Brain microvascular endothelial cell (primary cell): ENCODE measurements around the gene ARHGAP8.

Source experiments
- DNase-seq: peaks from one replicate; pipeline ENCODE4 v3.0.0-alpha.2; 2020
- H3K27ac ChIP-seq: fragments of 250-450 bp; sonication (Bioruptor Pico); 2 replicates; pipeline ENCODE4 v1.5.1; 2020; ENCODE audit warnings: mild to moderate bottlenecking, moderate library complexity
- H3K27me3 ChIP-seq: fragments of 250-450 bp; sonication (Bioruptor Pico); replicated peaks from 2 replicates; pipeline ENCODE4 v1.5.1; 2020; ENCODE audit warnings: mild to moderate bottlenecking
- H3K36me3 ChIP-seq: fragments of 250-450 bp; sonication (Bioruptor Pico); replicated peaks from 2 replicates; pipeline ENCODE4 v1.5.1; 2020; ENCODE audit warnings: mild to moderate bottlenecking
- H3K4me3 ChIP-seq: 2 replicates; pipeline ENCODE4 v1.5.1; 2011; ENCODE audit warnings: low read depth, mild to moderate bottlenecking, control low read depth, low read length, moderate library complexity
- in situ Hi-C: cut with HindIII; loops from 2 replicates; pipeline ENCODE4 v1.10.0; 2017; ENCODE audit warnings: low sequenced_read_pairs, low pct_ligation_motif_present
- TF ChIP-seq, protein P1 (sequence below): IDR thresholded peaks from 2 replicates; pipeline ENCODE4 v1.5.1; 2011; ENCODE audit warnings: low read depth, mild to moderate bottlenecking, moderate library complexity, low read length, control low read depth, inconsistent platforms; ENCODE audit errors: missing control alignments

Gene ARHGAP8

DNA sequence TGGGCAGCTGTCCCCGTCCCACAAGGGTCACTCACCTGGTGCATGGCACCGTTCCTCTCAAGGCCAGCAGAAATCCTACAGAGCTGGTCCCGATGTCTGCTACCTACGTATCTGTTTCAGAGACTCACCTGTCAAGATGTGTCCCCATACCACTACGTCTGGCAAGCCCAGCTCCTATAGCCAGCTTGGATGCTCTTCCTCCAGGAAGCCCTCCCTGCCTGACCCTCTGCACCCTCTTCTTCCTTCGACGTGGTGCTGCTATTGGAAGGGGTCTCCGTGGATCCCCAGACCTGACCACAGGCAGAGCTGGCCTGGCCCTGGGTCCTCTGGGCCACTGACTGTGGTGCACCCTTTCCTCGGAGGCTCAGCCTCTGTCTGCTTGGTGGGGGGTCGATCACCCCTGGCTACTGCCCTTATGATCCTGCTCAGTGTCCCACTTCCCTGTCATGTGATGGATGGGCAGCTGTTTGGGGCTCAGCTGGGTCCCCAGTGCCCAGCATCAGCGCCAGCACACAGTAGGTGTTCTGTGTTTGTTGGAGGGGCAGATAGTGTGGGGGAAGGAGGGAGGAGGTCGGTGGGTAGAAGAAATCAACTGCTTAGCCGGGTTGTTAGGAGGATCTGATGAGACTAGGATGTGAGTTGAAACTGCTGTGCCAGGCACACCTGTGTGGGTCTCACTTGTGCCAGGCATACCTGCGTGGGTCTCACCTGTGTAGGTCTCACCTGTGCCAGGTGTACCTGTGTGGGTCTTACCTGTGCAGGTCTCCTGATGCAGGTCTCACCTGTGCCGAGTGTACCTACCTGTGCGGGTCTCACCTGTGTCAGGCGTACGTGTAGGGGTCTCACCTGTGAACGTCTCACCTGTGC lies 21.7 kb upstream of the ARHGAP8 start:
- H3K4me3 ChIP-seq = no peak overlapping the region
- in situ Hi-C loops = no loop called here
- TF ChIP-seq, protein P1, sequence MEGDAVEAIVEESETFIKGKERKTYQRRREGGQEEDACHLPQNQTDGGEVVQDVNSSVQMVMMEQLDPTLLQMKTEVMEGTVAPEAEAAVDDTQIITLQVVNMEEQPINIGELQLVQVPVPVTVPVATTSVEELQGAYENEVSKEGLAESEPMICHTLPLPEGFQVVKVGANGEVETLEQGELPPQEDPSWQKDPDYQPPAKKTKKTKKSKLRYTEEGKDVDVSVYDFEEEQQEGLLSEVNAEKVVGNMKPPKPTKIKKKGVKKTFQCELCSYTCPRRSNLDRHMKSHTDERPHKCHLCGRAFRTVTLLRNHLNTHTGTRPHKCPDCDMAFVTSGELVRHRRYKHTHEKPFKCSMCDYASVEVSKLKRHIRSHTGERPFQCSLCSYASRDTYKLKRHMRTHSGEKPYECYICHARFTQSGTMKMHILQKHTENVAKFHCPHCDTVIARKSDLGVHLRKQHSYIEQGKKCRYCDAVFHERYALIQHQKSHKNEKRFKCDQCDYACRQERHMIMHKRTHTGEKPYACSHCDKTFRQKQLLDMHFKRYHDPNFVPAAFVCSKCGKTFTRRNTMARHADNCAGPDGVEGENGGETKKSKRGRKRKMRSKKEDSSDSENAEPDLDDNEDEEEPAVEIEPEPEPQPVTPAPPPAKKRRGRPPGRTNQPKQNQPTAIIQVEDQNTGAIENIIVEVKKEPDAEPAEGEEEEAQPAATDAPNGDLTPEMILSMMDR = no peak
- no peak for DNase-seq
- H3K36me3 ChIP-seq = no peaks in the 10 kb centered on the region
- H3K27me3 ChIP-seq = no peaks in the 10 kb centered on the region
- no peak overlapping the region for H3K27ac ChIP-seq

GRCh38 chr22:44731357-44731970 lies 20.9 kb upstream of the ARHGAP8 start:
- TF ChIP-seq, protein P1 = no peak
- Histone ChIP-seq H3K36me3 (no peaks in the 10 kb centered on the region), H3K27me3 (no peaks in the 10 kb centered on the region), H3K27ac (no peak overlapping the region), H3K4me3 (no peak overlapping the region)
- DNase-seq = no peak
- in situ Hi-C loops = no loop called here

- TF ChIP-seq, protein P1 = no peak
- no peaks in the 10 kb centered on the region for H3K27me3 ChIP-seq
- in situ Hi-C loops = no loop called here
Measured at GRCh38 chr22:44732017-44732561, 20.3 kb upstream of the ARHGAP8 start.

GRCh38 chr22:44732661-44733060 lies 19.7 kb upstream of the ARHGAP8 start:
- Histone ChIP-seq H3K36me3 (no peaks in the 10 kb centered on the region), H3K27ac (no peak overlapping the region), H3K27me3 (no peaks in the 10 kb centered on the region), H3K4me3 (no peak overlapping the region)
- no peak for DNase-seq
- TF ChIP-seq, protein P1 = no peak
- in situ Hi-C loops = no loop called here

More at GRCh38 chr22:44732017-44732561, 20.3 kb upstream of the ARHGAP8 start:
- Histone ChIP-seq H3K4me3 (no peak overlapping the region), H3K36me3 (no peaks in the 10 kb centered on the region), H3K27ac (no peak overlapping the region)
- DNase-seq = no peak

DNA sequence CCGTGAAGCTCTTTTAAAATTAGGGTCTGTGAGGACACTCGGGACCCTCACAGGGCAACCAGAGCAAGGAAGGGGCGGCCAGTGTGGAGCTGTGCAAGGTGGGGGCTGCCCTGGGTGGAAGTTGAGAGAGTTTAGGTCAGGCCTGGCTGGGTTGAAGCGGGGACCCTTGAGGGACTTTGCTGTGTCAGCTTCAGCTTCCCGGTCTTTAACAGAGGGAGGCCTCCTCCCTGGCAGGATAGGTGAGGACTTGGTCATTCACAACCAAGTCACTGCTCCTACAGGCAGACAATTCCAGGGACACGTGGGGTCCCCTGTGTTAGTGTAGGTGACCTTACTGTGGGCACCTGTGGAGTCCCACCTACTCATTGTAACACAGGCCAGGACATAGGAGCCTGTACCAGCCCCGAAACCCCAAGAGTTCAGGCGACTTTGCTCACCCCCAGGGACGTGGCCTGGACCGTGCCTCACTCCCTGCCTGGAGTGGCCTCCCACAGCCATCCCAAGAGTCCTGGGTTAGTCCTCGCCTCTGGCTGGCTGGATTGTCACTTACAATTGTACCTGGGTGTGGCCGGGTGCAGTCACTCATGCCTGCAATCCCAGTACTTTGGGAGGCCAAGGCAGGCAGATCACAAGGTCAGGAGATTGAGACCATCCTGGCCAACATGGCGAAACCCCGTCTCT lies 18.8 kb upstream of the ARHGAP8 start:
- Histone ChIP-seq H3K4me3 (no peak overlapping the region), H3K36me3 (no peaks in the 10 kb centered on the region), H3K27ac (no peak overlapping the region), H3K27me3 (no peaks in the 10 kb centered on the region)
- no peak for DNase-seq
- TF ChIP-seq, protein P1 = no peak
- in situ Hi-C loops = no loop called here
